Mesothelial cell of epicardium (in vitro differentiated cells): ENCODE data around the gene TGDS. TPM values are rescaled to one million over a fixed set of nuclear protein-coding genes. Genes with fewer than 3 reads are reported as not detected.

Experiments used
- DNase-seq, 2 experiments: peaks; one replicate each; pipeline ENCODE4 v3.0.0; 2021; ENCODE audit warnings: low spot score in 2 of 2; ENCODE audit not compliant: unreplicated experiment in 2 of 2
- H3K27ac Mint-ChIP-seq: 2 replicates; pipeline ENCODE4 v1.8.0; 2021; ENCODE audit warnings: mixed read lengths
- H3K27me3 Mint-ChIP-seq: 2 replicates; pipeline ENCODE4 v1.8.0; 2021; ENCODE audit warnings: low read depth, mixed read lengths
- H3K36me3 Mint-ChIP-seq: 2 replicates; pipeline ENCODE4 v1.8.0; 2021; ENCODE audit warnings: mixed read lengths
- H3K4me1 Mint-ChIP-seq: 2 replicates; pipeline ENCODE4 v1.8.0; 2021; ENCODE audit warnings: mixed read lengths
- H3K4me3 Mint-ChIP-seq: 2 replicates; pipeline ENCODE4 v1.8.0; 2021; ENCODE audit warnings: mild to moderate bottlenecking, moderate library complexity, mixed read lengths
- H3K9me3 Mint-ChIP-seq: 2 replicates; pipeline ENCODE4 v1.8.0; 2021; ENCODE audit warnings: mixed read lengths
- CTCF ChIP-seq: fragments of 200-600 bp; sonication (generic); IDR thresholded peaks from one replicate; pipeline ENCODE4 v1.5.0; 2021; ENCODE audit warnings: antibody characterized with exemption; ENCODE audit not compliant: unreplicated experiment
- total RNA-seq: library from RNA; stranded (reverse); gene quantifications from 3 replicates; pipeline ENCODE4 v1.2.1, GENCODE V29; 2021

Gene TGDS
- total RNA-seq, 1 donor from 2014 or later = 9.1 TPM

- no peak overlapping the region for H3K27ac Mint-ChIP-seq
- TF ChIP-seq CTCF = no peak
Measured at GRCh38 chr13:94607939-94608338, 12.0 kb upstream of the TGDS start.

GRCh38 chr13:94607056-94607455 lies 11.1 kb upstream of the TGDS start:
- TF ChIP-seq CTCF = no peak
- no peak for DNase-seq
- Mint-ChIP-seq H3K27ac (no peak overlapping the region), H3K4me1 (peaks cover 10% of the 10 kb centered on the region), H3K4me3 (no peak overlapping the region), H3K9me3 (no peaks in the 10 kb centered on the region), H3K27me3 (no peaks in the 10 kb centered on the region), H3K36me3 (peaks cover 26% of the 10 kb centered on the region)

More at GRCh38 chr13:94607939-94608338, 12.0 kb upstream of the TGDS start:
- H3K27me3 Mint-ChIP-seq = no peaks in the 10 kb centered on the region
- H3K4me1 Mint-ChIP-seq = peaks cover 6% of the 10 kb centered on the region
- no peak for DNase-seq
- no peak overlapping the region for H3K4me3 Mint-ChIP-seq
- H3K36me3 Mint-ChIP-seq = peaks cover 29% of the 10 kb centered on the region
- H3K9me3 Mint-ChIP-seq = no peaks in the 10 kb centered on the region

GRCh38 chr13:94602467-94602866 lies 6.5 kb upstream of the TGDS start:
- Mint-ChIP-seq H3K4me3 (peak overlapping the region; percentile 84), H3K36me3 (peaks cover 12% of the 10 kb centered on the region), H3K4me1 (peaks cover 10% of the 10 kb centered on the region), H3K9me3 (peaks cover 5% of the 10 kb centered on the region), H3K27me3 (no peaks in the 10 kb centered on the region), H3K27ac (peak overlapping the region; percentile 87)
- no peak for DNase-seq
- no peak for TF ChIP-seq CTCF

- peak within 1 kb of the TSS; percentile 87 for H3K27ac Mint-ChIP-seq
- no peaks in the 10 kb centered on the region for H3K27me3 Mint-ChIP-seq
- H3K36me3 Mint-ChIP-seq = peaks cover 6% of the 10 kb centered on the region
- peaks cover 5% of the 10 kb centered on the region for H3K9me3 Mint-ChIP-seq
- peak; percentile 84 to 88 for DNase-seq
- TF ChIP-seq CTCF = no peak
- peaks cover 10% of the 10 kb centered on the region for H3K4me1 Mint-ChIP-seq
- peak within 1 kb of the TSS; percentile 84 for H3K4me3 Mint-ChIP-seq
Measured at GRCh38 chr13:94601446-94602431, 5.8 kb upstream of the TGDS start, which contains the start of gene GPR180. Gene GPR180 (plus strand): TSS chr13:94601857. CDS start chr13:94601928, 71 bp downstream.

GRCh38 chr13:94599877-94600276 lies 3.9 kb upstream of the TGDS start:
- no peaks in the 10 kb centered on the region for H3K27me3 Mint-ChIP-seq
- H3K36me3 Mint-ChIP-seq = no peaks in the 10 kb centered on the region
- no peak overlapping the region for H3K4me3 Mint-ChIP-seq
- no peak for TF ChIP-seq CTCF
- H3K27ac Mint-ChIP-seq = no peak overlapping the region
- peaks cover 5% of the 10 kb centered on the region for H3K9me3 Mint-ChIP-seq
- peaks cover 18% of the 10 kb centered on the region for H3K4me1 Mint-ChIP-seq
- DNase-seq = no peak
